ENCODE data around the gene GEN1. TPM values are rescaled to one million over a fixed set of nuclear protein-coding genes. Genes with fewer than 3 reads are reported as not detected.

The GEN1 gene
- total RNA-seq, 1 donor, result 32.4 TPM

- no peak for TF ChIP-seq CTCF (IDR thresholded peaks at IDR 0.05; ENCODE audit: insufficient read depth, low read length)
- DNase-seq (ENCODE audit: low read depth), result peak; percentile 88
- no peak overlapping the region for H3K4me3 ChIP-seq (ENCODE audit: low read depth, low read length)
Measured at GRCh38 chr2:17736989-17737388, 16.9 kb upstream of the GEN1 start.

- DNase-seq (ENCODE audit: low read depth), result no peak
- no peak for TF ChIP-seq CTCF (IDR thresholded peaks at IDR 0.05; ENCODE audit: insufficient read depth, low read length)
- H3K4me3 ChIP-seq (ENCODE audit: low read depth, low read length), result no peak overlapping the region
Measured at GRCh38 chr2:17740203-17740602, 13.7 kb upstream of the GEN1 start.

- H3K4me3 ChIP-seq (ENCODE audit: low read depth, low read length), result no peak overlapping the region
- peak; percentile 18 for DNase-seq (ENCODE audit: low read depth)
- TF ChIP-seq CTCF (IDR thresholded peaks at IDR 0.05; ENCODE audit: insufficient read depth, low read length), result no peak
Measured at GRCh38 chr2:17747684-17748452, 6.1 kb upstream of the GEN1 start.

- TF ChIP-seq CTCF (IDR thresholded peaks at IDR 0.05; ENCODE audit: insufficient read depth, low read length), result no peak
- DNase-seq (ENCODE audit: low read depth), result no peak
- H3K4me3 ChIP-seq (ENCODE audit: low read depth, low read length), result no peak overlapping the region
Measured at GRCh38 chr2:17748745-17749144, 5.2 kb upstream of the GEN1 start.

- peak; percentile 4 for DNase-seq (ENCODE audit: low read depth)
- no peak for TF ChIP-seq CTCF (IDR thresholded peaks at IDR 0.05; ENCODE audit: insufficient read depth, low read length)
- H3K4me3 ChIP-seq (ENCODE audit: low read depth, low read length), result no peak overlapping the region
Measured at GRCh38 chr2:17749753-17750438, 4.0 kb upstream of the GEN1 start.

- no peak for TF ChIP-seq CTCF (IDR thresholded peaks at IDR 0.05; ENCODE audit: insufficient read depth, low read length)
- peak; percentile 4 for DNase-seq (ENCODE audit: low read depth)
- peak overlapping the region; percentile 85 for H3K4me3 ChIP-seq (ENCODE audit: low read depth, low read length)
Measured at GRCh38 chr2:17752246-17752645, 1.7 kb upstream of the GEN1 start.
